ENCODE results near the gene SHB. TPM values are rescaled to one million over a fixed set of nuclear protein-coding genes. Genes with fewer than 3 reads are reported as not detected.

Gene SHB
- total and polyA plus RNA-seq, 2 of the 13 experiments (the other 11 are each of a cell fraction or from before 2014, with no cell fraction given), result 19.4 to 20.7 TPM

DNA sequence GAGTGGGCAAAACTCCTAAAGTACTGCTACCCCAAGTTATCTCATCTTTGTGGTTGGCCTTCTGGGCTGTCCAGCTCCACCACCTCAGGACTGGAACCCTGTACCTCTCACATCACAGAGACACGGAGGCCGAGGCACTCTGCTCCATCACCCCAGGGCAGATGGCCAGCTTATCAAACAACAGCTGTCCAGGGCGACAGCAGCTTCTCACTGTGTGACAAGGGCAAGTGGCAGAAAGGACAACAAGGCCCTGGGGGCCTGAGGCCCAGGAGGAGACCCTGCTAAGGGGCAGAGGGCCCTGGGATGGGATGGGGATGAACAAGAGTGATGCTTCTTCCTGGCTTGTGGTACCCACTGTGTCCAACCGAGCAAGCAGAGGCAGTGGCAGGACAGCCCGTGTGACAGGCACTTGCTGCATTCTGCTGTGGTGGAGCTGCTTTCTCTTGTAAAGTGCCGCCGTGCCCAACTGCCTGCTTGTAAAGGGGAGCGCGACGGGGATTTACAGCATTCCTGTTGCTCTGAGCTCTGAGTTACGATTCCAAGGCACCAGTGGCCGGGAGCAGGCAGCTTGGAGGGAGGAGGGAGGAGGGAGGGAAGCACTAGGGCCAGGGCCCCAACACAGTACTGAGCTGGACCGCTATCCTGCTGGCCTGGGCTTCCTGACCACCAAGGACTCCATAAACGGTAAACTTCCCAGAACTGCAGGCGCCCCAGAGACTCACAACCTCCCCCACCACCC, 71.2 kb downstream of the SHB start:
- no peak overlapping the region for H3K4me2 ChIP-seq (ENCODE audit: low read depth, low read length)
- no peaks in the 10 kb centered on the region for H3K4me1 ChIP-seq (ENCODE audit: insufficient read depth, low read length)
- POLR2A ChIA-PET, result no interaction called here
- WGBS (ENCODE audit: low lambda C conversion rate), result 96% methylated on average over 15 of the region's 15 CpGs
- FAIRE-seq (no peak), DNase-seq (ENCODE audit: low spot score) (no peak), ATAC-seq (no peak)
- intact Hi-C loops (cut with micrococcal nuclease; ENCODE audit: unreplicated experiment), result no loop called here
- peaks cover 58% of the 10 kb centered on the region for H3K79me2 ChIP-seq (ENCODE audit: insufficient read depth, low read length)
- H3K27ac ChIP-seq (ENCODE audit: extremely low read length, insufficient read depth, low read length), result no peak overlapping the region
- no peak overlapping the region for H2AFZ ChIP-seq (ENCODE audit: low read length)
- H3K27me3 ChIP-seq (ENCODE audit: control insufficient read depth in 1 of 2, insufficient read depth in 2 of 2, low read length in 2 of 2), result no peaks in the 10 kb centered on the region
- no peak overlapping the region for H3K9ac ChIP-seq (ENCODE audit: insufficient read depth, low read depth, low read length)
- H4K20me1 ChIP-seq (ENCODE audit: insufficient read depth, low read length), result peaks cover 55% of the 10 kb centered on the region; the same call in 1 of the 2 replicates
- CTCF ChIA-PET (ENCODE audit: low intra/inter-chr PET ratio, low total read pairs), result no interaction called here
- H3K9me3 ChIP-seq (ENCODE audit: low read length), result no peaks in the 10 kb centered on the region
- in situ Hi-C loops (cut with HindIII; ENCODE audit: extremely low pct_ligation_motif_present, low pct_unique_long_range_greater_than_20kb), result no loop called here
- BruUV-seq (replicated peaks), result no TSS peak
- no peak overlapping the region for H3K4me3 ChIP-seq (replicated peaks in 1 of 3; ENCODE audit: insufficient read depth in 1 of 3, low read depth in 2 of 3, low read length in 3 of 3)
- peaks cover 27 to 77% of the 10 kb centered on the region in 2 experiments for H3K36me3 ChIP-seq (replicated peaks in 1 of 2; ENCODE audit: control insufficient read depth in 1 of 2, insufficient read depth in 2 of 2, low read length in 2 of 2)
- TF ChIP-seq HNRNPH1 (optimal IDR thresholded peaks at IDR 0.05; ENCODE audit: low read depth, low read length) (no peak), POLR2AphosphoS5 (IDR thresholded peaks at IDR 0.05; ENCODE audit: low read depth, low read length) (no peak), ZBTB4 (CRISPR knock-in tag; IDR thresholded peaks at IDR 0.05; ENCODE audit: borderline replicate concordance) (no peak), ZNF589 (CRISPR knock-in tag; conservative IDR thresholded peaks at IDR 0.05) (no peak), ZNF891 (CRISPR knock-in tag; IDR thresholded peaks at IDR 0.05) (no peak), MZF1 (CRISPR knock-in tag; IDR thresholded peaks at IDR 0.05; ENCODE audit: borderline replicate concordance) (no peak), CBFB (CRISPR knock-in tag; IDR thresholded peaks at IDR 0.05) (no peak), ZNF224 (CRISPR knock-in tag; IDR thresholded peaks at IDR 0.05) (no peak), CAMTA2 (CRISPR knock-in tag; IDR thresholded peaks at IDR 0.05; ENCODE audit: borderline replicate concordance) (no peak), MIER2 (CRISPR knock-in tag; IDR thresholded peaks at IDR 0.05) (no peak), ZNF724P (CRISPR knock-in tag; IDR thresholded peaks at IDR 0.05; ENCODE audit: borderline replicate concordance) (no peak), ZBTB44 (CRISPR knock-in tag; IDR thresholded peaks at IDR 0.05) (no peak)
- TF ChIP-seq, protein P1, sequence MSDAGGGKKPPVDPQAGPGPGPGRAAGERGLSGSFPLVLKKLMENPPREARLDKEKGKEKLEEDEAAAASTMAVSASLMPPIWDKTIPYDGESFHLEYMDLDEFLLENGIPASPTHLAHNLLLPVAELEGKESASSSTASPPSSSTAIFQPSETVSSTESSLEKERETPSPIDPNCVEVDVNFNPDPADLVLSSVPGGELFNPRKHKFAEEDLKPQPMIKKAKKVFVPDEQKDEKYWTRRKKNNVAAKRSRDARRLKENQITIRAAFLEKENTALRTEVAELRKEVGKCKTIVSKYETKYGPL (CRISPR knock-in tag; IDR thresholded peaks at IDR 0.05), result no peak

All from HepG2 (cell line).